ENCODE data around the gene ALDH1B1.

The ALDH1B1 gene

GRCh38 chr9:38392235-38393127, at the start of gene ALDH1B1:
Gene ALDH1B1, plus strand, starts transcription at chr9:38392702. Its CDS starts 3,047 bp downstream, at chr9:38395749.
- Mint-ChIP-seq H3K27me3 (no peaks in the 10 kb centered on the region), H3K9me3 (no peaks in the 10 kb centered on the region), H3K27ac (ENCODE audit: low read depth) (peak within 1 kb of the TSS; percentile 90), H3K36me3 (ENCODE audit: insufficient read depth) (peaks cover 11% of the 10 kb centered on the region), H3K4me1 (peaks cover 20% of the 10 kb centered on the region), H3K4me3 (peak within 1 kb of the TSS; percentile 84)
- DNase-seq (ENCODE audit: low spot score in 2 of 2) (peak; percentile 27 to 32), ATAC-seq (replicated peaks; ENCODE audit: extremely low read depth, poor library complexity, severe bottlenecking) (peak; percentile 87)

- Mint-ChIP-seq H3K4me3 (no peak overlapping the region), H3K27ac (ENCODE audit: low read depth) (no peak overlapping the region), H3K27me3 (peaks cover 23% of the 10 kb centered on the region), H3K36me3 (ENCODE audit: insufficient read depth) (no peaks in the 10 kb centered on the region), H3K9me3 (no peaks in the 10 kb centered on the region), H3K4me1 (no peaks in the 10 kb centered on the region)
- ATAC-seq (replicated peaks; ENCODE audit: extremely low read depth, poor library complexity, severe bottlenecking) (no peak), DNase-seq (ENCODE audit: low spot score in 2 of 2) (no peak)
Measured at GRCh38 chr9:38343037-38343436, 49.5 kb upstream of the ALDH1B1 start.

- H3K36me3 Mint-ChIP-seq (ENCODE audit: insufficient read depth) = no peaks in the 10 kb centered on the region
- no peaks in the 10 kb centered on the region for H3K4me1 Mint-ChIP-seq
- ATAC-seq (replicated peaks; ENCODE audit: extremely low read depth, poor library complexity, severe bottlenecking) = no peak
- peaks cover 28% of the 10 kb centered on the region for H3K27me3 Mint-ChIP-seq
- no peak overlapping the region for H3K27ac Mint-ChIP-seq (ENCODE audit: low read depth)
- H3K4me3 Mint-ChIP-seq = no peak overlapping the region
- H3K9me3 Mint-ChIP-seq = no peaks in the 10 kb centered on the region
- DNase-seq (ENCODE audit: low spot score in 2 of 2) = no peak
Measured at GRCh38 chr9:38343552-38343951, 49.0 kb upstream of the ALDH1B1 start.

- Mint-ChIP-seq H3K27me3 (peaks cover 40% of the 10 kb centered on the region), H3K36me3 (ENCODE audit: insufficient read depth) (no peaks in the 10 kb centered on the region)
- no peak for ATAC-seq (replicated peaks; ENCODE audit: extremely low read depth, poor library complexity, severe bottlenecking)
Measured at GRCh38 chr9:38344566-38345324, 47.8 kb upstream of the ALDH1B1 start.

GRCh38 chr9:38345851-38346755, 46.4 kb upstream of the ALDH1B1 start:
- Mint-ChIP-seq H3K9me3 (no peaks in the 10 kb centered on the region), H3K36me3 (ENCODE audit: insufficient read depth) (no peaks in the 10 kb centered on the region), H3K4me1 (no peaks in the 10 kb centered on the region), H3K27ac (ENCODE audit: low read depth) (no peak overlapping the region), H3K4me3 (no peak overlapping the region), H3K27me3 (peaks cover 47% of the 10 kb centered on the region)
- ATAC-seq (replicated peaks; ENCODE audit: extremely low read depth, poor library complexity, severe bottlenecking) (no peak), DNase-seq (ENCODE audit: low spot score in 2 of 2) (no peak)

More at GRCh38 chr9:38344566-38345324, 47.8 kb upstream of the ALDH1B1 start:
- Mint-ChIP-seq H3K4me1 (no peaks in the 10 kb centered on the region), H3K27ac (ENCODE audit: low read depth) (no peak overlapping the region), H3K9me3 (no peaks in the 10 kb centered on the region), H3K4me3 (no peak overlapping the region)
- no peak for DNase-seq (ENCODE audit: low spot score in 2 of 2)

GRCh38 chr9:38346811-38347210, 45.7 kb upstream of the ALDH1B1 start:
- ATAC-seq (replicated peaks; ENCODE audit: extremely low read depth, poor library complexity, severe bottlenecking) = no peak
- no peak for DNase-seq (ENCODE audit: low spot score in 2 of 2)
- no peak overlapping the region for H3K4me3 Mint-ChIP-seq
- peaks cover 47% of the 10 kb centered on the region for H3K27me3 Mint-ChIP-seq
- H3K9me3 Mint-ChIP-seq = no peaks in the 10 kb centered on the region
- H3K27ac Mint-ChIP-seq (ENCODE audit: low read depth) = no peak overlapping the region
- H3K36me3 Mint-ChIP-seq (ENCODE audit: insufficient read depth) = no peaks in the 10 kb centered on the region
- no peaks in the 10 kb centered on the region for H3K4me1 Mint-ChIP-seq

- H3K9me3 Mint-ChIP-seq = no peaks in the 10 kb centered on the region
- H3K4me1 Mint-ChIP-seq = no peaks in the 10 kb centered on the region
- ATAC-seq (replicated peaks; ENCODE audit: extremely low read depth, poor library complexity, severe bottlenecking) (no peak), DNase-seq (ENCODE audit: low spot score in 2 of 2) (no peak)
- peak overlapping the region; percentile 30 for H3K27ac Mint-ChIP-seq (ENCODE audit: low read depth)
- peaks cover 50% of the 10 kb centered on the region for H3K27me3 Mint-ChIP-seq
- no peak overlapping the region for H3K4me3 Mint-ChIP-seq
- no peaks in the 10 kb centered on the region for H3K36me3 Mint-ChIP-seq (ENCODE audit: insufficient read depth)
Measured at GRCh38 chr9:38347271-38347671, 45.2 kb upstream of the ALDH1B1 start.

GRCh38 chr9:38347946-38348345, 44.6 kb upstream of the ALDH1B1 start:
- H3K27me3 Mint-ChIP-seq = peaks cover 57% of the 10 kb centered on the region
- no peak for DNase-seq (ENCODE audit: low spot score in 2 of 2)
- H3K36me3 Mint-ChIP-seq (ENCODE audit: insufficient read depth) = no peaks in the 10 kb centered on the region
- no peak for ATAC-seq (replicated peaks; ENCODE audit: extremely low read depth, poor library complexity, severe bottlenecking)
- no peaks in the 10 kb centered on the region for H3K4me1 Mint-ChIP-seq
- no peak overlapping the region for H3K4me3 Mint-ChIP-seq
- no peak overlapping the region for H3K27ac Mint-ChIP-seq (ENCODE audit: low read depth)
- no peaks in the 10 kb centered on the region for H3K9me3 Mint-ChIP-seq

- no peak for DNase-seq (ENCODE audit: low spot score in 2 of 2)
- H3K4me1 Mint-ChIP-seq = no peaks in the 10 kb centered on the region
- no peaks in the 10 kb centered on the region for H3K9me3 Mint-ChIP-seq
- no peak overlapping the region for H3K27ac Mint-ChIP-seq (ENCODE audit: low read depth)
- no peak overlapping the region for H3K4me3 Mint-ChIP-seq
- H3K36me3 Mint-ChIP-seq (ENCODE audit: insufficient read depth) = no peaks in the 10 kb centered on the region
- peaks cover 58% of the 10 kb centered on the region for H3K27me3 Mint-ChIP-seq
- no peak for ATAC-seq (replicated peaks; ENCODE audit: extremely low read depth, poor library complexity, severe bottlenecking)
Measured at GRCh38 chr9:38350529-38350928, 42.0 kb upstream of the ALDH1B1 start.

GRCh38 chr9:38352530-38353328, 39.8 kb upstream of the ALDH1B1 start:
- ATAC-seq (replicated peaks; ENCODE audit: extremely low read depth, poor library complexity, severe bottlenecking) = no peak
- no peak for DNase-seq (ENCODE audit: low spot score in 2 of 2)
- Mint-ChIP-seq H3K27ac (ENCODE audit: low read depth) (no peak overlapping the region), H3K36me3 (ENCODE audit: insufficient read depth) (no peaks in the 10 kb centered on the region), H3K9me3 (no peaks in the 10 kb centered on the region), H3K4me3 (no peak overlapping the region), H3K27me3 (peaks cover 37% of the 10 kb centered on the region), H3K4me1 (no peaks in the 10 kb centered on the region)

GRCh38 chr9:38355115-38355514, 37.4 kb upstream of the ALDH1B1 start:
- Mint-ChIP-seq H3K27me3 (peaks cover 14% of the 10 kb centered on the region), H3K9me3 (no peaks in the 10 kb centered on the region), H3K4me3 (no peak overlapping the region), H3K4me1 (no peaks in the 10 kb centered on the region), H3K27ac (ENCODE audit: low read depth) (no peak overlapping the region), H3K36me3 (ENCODE audit: insufficient read depth) (no peaks in the 10 kb centered on the region)
- ATAC-seq (replicated peaks; ENCODE audit: extremely low read depth, poor library complexity, severe bottlenecking) (no peak), DNase-seq (ENCODE audit: low spot score in 2 of 2) (no peak)
